ENCODE results near the gene MXRA7.
"Not testable (repeated sequence)": the region's sequence is repeated elsewhere in the genome, so short reads cannot be mapped to it uniquely, and the experiment has no call there.

Gene MXRA7

GRCh38 chr17:76643553-76644148 is 67.1 kb downstream of the MXRA7 start, which contains the start of gene ST6GALNAC1:
Gene ST6GALNAC1, minus strand, starts transcription at chr17:76643757. Its CDS starts 119 bp downstream, at chr17:76643638.
- no peak for DNase-seq (ENCODE audit: low read depth)

- DNase-seq (ENCODE audit: low read depth), result no peak
These were observed 67.8 kb downstream of the MXRA7 start for GRCh38 chr17:76642994-76643393.

GRCh38 chr17:76642032-76642561 is 68.7 kb downstream of the MXRA7 start:
- no peak for DNase-seq (ENCODE audit: low read depth)

GRCh38 chr17:76641501-76641900 is 69.3 kb downstream of the MXRA7 start:
- no peak for DNase-seq (ENCODE audit: low read depth)

GRCh38 chr17:76640550-76641380 is 70.0 kb downstream of the MXRA7 start:
- no peak for DNase-seq (ENCODE audit: low read depth)

- DNase-seq (ENCODE audit: low read depth), result no peak
These were observed 72.5 kb downstream of the MXRA7 start for GRCh38 chr17:76638263-76638662.

- DNase-seq (ENCODE audit: low read depth), result not testable (repeated sequence)
These were observed 74.1 kb downstream of the MXRA7 start for GRCh38 chr17:76636486-76637206.

- no peak for DNase-seq (ENCODE audit: low read depth)
These were observed 75.0 kb downstream of the MXRA7 start for GRCh38 chr17:76635659-76636360.

- no peak for DNase-seq (ENCODE audit: low read depth)
These were observed 75.7 kb downstream of the MXRA7 start for GRCh38 chr17:76635039-76635438.

GRCh38 chr17:76633628-76634328 is 77.0 kb downstream of the MXRA7 start:
- DNase-seq (ENCODE audit: low read depth), result no peak

GRCh38 chr17:76631821-76632565 is 78.8 kb downstream of the MXRA7 start:
- no peak for DNase-seq (ENCODE audit: low read depth)

GRCh38 chr17:76630151-76630550 is 80.6 kb downstream of the MXRA7 start:
- DNase-seq (ENCODE audit: low read depth), result no peak

All from stimulated activated CD8-positive, alpha-beta memory T cell treated with anti-CD3 and anti-CD28 coated beads, Interleukin-4, amount 100 ng/mL, for 24 hours (primary cell).